WERI-Rb-1 (cell line): ENCODE measurements around the gene MX1.

Experiments
- DNase-seq: peaks from one replicate; pipeline ENCODE4 v3.0.0-alpha.2; 2020
- H3K27ac ChIP-seq: fragments of 250-450 bp; sonication (Bioruptor Pico); 2 replicates; pipeline ENCODE4 v1.5.1; 2020; ENCODE audit warnings: mild to moderate bottlenecking, moderate library complexity
- H3K27me3 ChIP-seq: fragments of 250-450 bp; sonication (Bioruptor Pico); 2 replicates; pipeline ENCODE4 v1.5.1; 2021; ENCODE audit warnings: mild to moderate bottlenecking, low read depth, moderate library complexity; ENCODE audit not compliant: insufficient read depth, severe bottlenecking
- H3K36me3 ChIP-seq: fragments of 250-450 bp; sonication (Bioruptor Pico); 2 replicates; pipeline ENCODE4 v1.5.1; 2020; ENCODE audit warnings: mild to moderate bottlenecking, moderate library complexity
- H3K4me3 ChIP-seq: 2 replicates; pipeline ENCODE4 v1.5.1; 2011; ENCODE audit warnings: low read depth, mild to moderate bottlenecking, control low read depth, low read length
- H3K9me3 ChIP-seq: fragments of 250-450 bp; sonication (Bioruptor Pico); 2 replicates; pipeline ENCODE4 v1.5.1; 2021; ENCODE audit warnings: mild to moderate bottlenecking, moderate library complexity; ENCODE audit not compliant: severe bottlenecking
- CTCF ChIP-seq: IDR thresholded peaks from 2 replicates; pipeline ENCODE4 v1.5.1; 2011; ENCODE audit warnings: low read depth, mild to moderate bottlenecking, control low read depth, inconsistent platforms, low read length

Gene MX1

GRCh38 chr21:41480086-41480690 lies 54.1 kb downstream of the MX1 start:
- no peak overlapping the region for H3K27ac ChIP-seq
- no peaks in the 10 kb centered on the region for H3K27me3 ChIP-seq
- no peak for TF ChIP-seq CTCF

GRCh38 chr21:41481191-41481590 lies 55.2 kb downstream of the MX1 start:
- no peak for TF ChIP-seq CTCF
- H3K4me3 ChIP-seq: no peak overlapping the region
- H3K36me3 ChIP-seq: no peaks in the 10 kb centered on the region
- no peak overlapping the region for H3K27ac ChIP-seq
- no peaks in the 10 kb centered on the region for H3K9me3 ChIP-seq
- DNase-seq: peak; percentile 40
- no peaks in the 10 kb centered on the region for H3K27me3 ChIP-seq

More at GRCh38 chr21:41480086-41480690, 54.1 kb downstream of the MX1 start:
- Histone ChIP-seq H3K4me3 (no peak overlapping the region), H3K9me3 (no peaks in the 10 kb centered on the region), H3K36me3 (no peaks in the 10 kb centered on the region)
- DNase-seq: no peak

- H3K27ac ChIP-seq: no peak overlapping the region
- TF ChIP-seq CTCF: no peak
- no peaks in the 10 kb centered on the region for H3K9me3 ChIP-seq
- DNase-seq: no peak
- no peaks in the 10 kb centered on the region for H3K27me3 ChIP-seq
- no peak overlapping the region for H3K4me3 ChIP-seq
- H3K36me3 ChIP-seq: no peaks in the 10 kb centered on the region
These were observed 56.3 kb downstream of the MX1 start for GRCh38 chr21:41482301-41482700.

GRCh38 chr21:41482980-41483379 lies 56.9 kb downstream of the MX1 start:
- Histone ChIP-seq H3K27me3 (no peaks in the 10 kb centered on the region), H3K4me3 (no peak overlapping the region), H3K27ac (no peak overlapping the region), H3K9me3 (no peaks in the 10 kb centered on the region), H3K36me3 (no peaks in the 10 kb centered on the region)
- no peak for DNase-seq
- TF ChIP-seq CTCF: no peak

GRCh38 chr21:41483415-41483814 lies 57.4 kb downstream of the MX1 start:
- no peaks in the 10 kb centered on the region for H3K27me3 ChIP-seq
- H3K9me3 ChIP-seq: no peaks in the 10 kb centered on the region
- H3K36me3 ChIP-seq: no peaks in the 10 kb centered on the region
- H3K4me3 ChIP-seq: no peak overlapping the region
- DNase-seq: no peak
- H3K27ac ChIP-seq: no peak overlapping the region
- no peak for TF ChIP-seq CTCF

- Histone ChIP-seq H3K9me3 (no peaks in the 10 kb centered on the region), H3K4me3 (no peak overlapping the region), H3K36me3 (no peaks in the 10 kb centered on the region), H3K27me3 (no peaks in the 10 kb centered on the region), H3K27ac (no peak overlapping the region)
- no peak for TF ChIP-seq CTCF
- DNase-seq: no peak
These were observed 57.9 kb downstream of the MX1 start for GRCh38 chr21:41483973-41484372.
